ENCODE data around the gene MEPCE. TPM values are rescaled to one million over a fixed set of nuclear protein-coding genes. Genes with fewer than 3 reads are reported as not detected.
"Not testable (repeated sequence)": the region's sequence is repeated elsewhere in the genome, so short reads cannot be mapped to it uniquely, and the experiment has no call there.

Gene MEPCE
- total and polyA plus RNA-seq, 8 donors: 11.1 to 20.7 (median 16.2) TPM

DNA sequence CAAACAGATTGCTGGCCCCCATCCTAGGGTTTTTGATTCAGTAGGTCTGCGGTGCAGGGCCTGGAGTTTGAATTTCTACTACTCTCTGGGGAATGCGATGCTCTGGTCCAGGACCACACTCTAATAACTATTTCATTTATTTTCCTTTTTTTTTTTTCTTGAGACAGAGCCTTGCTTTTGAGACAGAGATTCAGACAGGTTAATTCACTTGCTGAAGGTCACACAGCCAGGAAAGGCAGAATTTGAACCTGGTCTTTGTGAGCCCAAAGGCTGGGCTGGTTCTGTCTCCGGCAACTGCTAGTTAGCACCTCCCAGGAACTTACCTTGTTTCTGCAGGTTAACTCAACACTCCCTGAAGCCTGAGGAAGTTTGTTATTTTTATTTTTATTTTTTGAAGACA is 22.9 kb downstream of the MEPCE start:
- intact Hi-C loops (cut with DNase I): no loop called here
- FAIRE-seq (no peak), ATAC-seq (no peak), DNase-seq (no peak)
- TF ChIP-seq, protein P1, sequence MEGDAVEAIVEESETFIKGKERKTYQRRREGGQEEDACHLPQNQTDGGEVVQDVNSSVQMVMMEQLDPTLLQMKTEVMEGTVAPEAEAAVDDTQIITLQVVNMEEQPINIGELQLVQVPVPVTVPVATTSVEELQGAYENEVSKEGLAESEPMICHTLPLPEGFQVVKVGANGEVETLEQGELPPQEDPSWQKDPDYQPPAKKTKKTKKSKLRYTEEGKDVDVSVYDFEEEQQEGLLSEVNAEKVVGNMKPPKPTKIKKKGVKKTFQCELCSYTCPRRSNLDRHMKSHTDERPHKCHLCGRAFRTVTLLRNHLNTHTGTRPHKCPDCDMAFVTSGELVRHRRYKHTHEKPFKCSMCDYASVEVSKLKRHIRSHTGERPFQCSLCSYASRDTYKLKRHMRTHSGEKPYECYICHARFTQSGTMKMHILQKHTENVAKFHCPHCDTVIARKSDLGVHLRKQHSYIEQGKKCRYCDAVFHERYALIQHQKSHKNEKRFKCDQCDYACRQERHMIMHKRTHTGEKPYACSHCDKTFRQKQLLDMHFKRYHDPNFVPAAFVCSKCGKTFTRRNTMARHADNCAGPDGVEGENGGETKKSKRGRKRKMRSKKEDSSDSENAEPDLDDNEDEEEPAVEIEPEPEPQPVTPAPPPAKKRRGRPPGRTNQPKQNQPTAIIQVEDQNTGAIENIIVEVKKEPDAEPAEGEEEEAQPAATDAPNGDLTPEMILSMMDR (IDR thresholded peaks at IDR 0.05): no peak
- H3K36me3 ChIP-seq: no peaks in the 10 kb centered on the region
- H3K27ac ChIP-seq: no peak overlapping the region
- H3K4me1 ChIP-seq: no peaks in the 10 kb centered on the region
- no peak overlapping the region for H3K4me3 ChIP-seq
- H3K9me3 ChIP-seq: no peaks in the 10 kb centered on the region
- H3K27me3 ChIP-seq: no peaks in the 10 kb centered on the region
- WGBS, 2 donors: 91 to 92% methylated on average over 3 of the region's 3 CpGs

- H3K27ac ChIP-seq; intact Hi-C loops (cut with DNase I); FAIRE-seq; H3K36me3 ChIP-seq; ATAC-seq; H3K9me3 ChIP-seq; H3K27me3 ChIP-seq; H3K4me3 ChIP-seq; DNase-seq; H3K4me1 ChIP-seq: not testable (repeated sequence)
- 87 to 92% methylated on average over 8 of the region's 8 CpGs for WGBS, 2 donors
These were observed 24.2 kb downstream of the MEPCE start for GRCh38 chr7:100453854-100454253.

- no peaks in the 10 kb centered on the region for H3K36me3 ChIP-seq
- DNase-seq (no peak), ATAC-seq (no peak), FAIRE-seq (no peak)
- intact Hi-C loops (cut with DNase I): no loop called here
- H3K27ac ChIP-seq: no peak overlapping the region
- TF ChIP-seq, protein P1 (IDR thresholded peaks at IDR 0.05): no peak
- H3K9me3 ChIP-seq: no peaks in the 10 kb centered on the region
- no peaks in the 10 kb centered on the region for H3K4me1 ChIP-seq
- WGBS, 2 donors: 76 to 80% methylated on average over 3 of the region's 3 CpGs
- no peak overlapping the region for H3K4me3 ChIP-seq
- no peaks in the 10 kb centered on the region for H3K27me3 ChIP-seq
These were observed 25.6 kb downstream of the MEPCE start for GRCh38 chr7:100455206-100455605.

GRCh38 chr7:100456562-100456961 is 26.9 kb downstream of the MEPCE start:
- FAIRE-seq: no peak
- no peak overlapping the region for H3K4me3 ChIP-seq

DNA sequence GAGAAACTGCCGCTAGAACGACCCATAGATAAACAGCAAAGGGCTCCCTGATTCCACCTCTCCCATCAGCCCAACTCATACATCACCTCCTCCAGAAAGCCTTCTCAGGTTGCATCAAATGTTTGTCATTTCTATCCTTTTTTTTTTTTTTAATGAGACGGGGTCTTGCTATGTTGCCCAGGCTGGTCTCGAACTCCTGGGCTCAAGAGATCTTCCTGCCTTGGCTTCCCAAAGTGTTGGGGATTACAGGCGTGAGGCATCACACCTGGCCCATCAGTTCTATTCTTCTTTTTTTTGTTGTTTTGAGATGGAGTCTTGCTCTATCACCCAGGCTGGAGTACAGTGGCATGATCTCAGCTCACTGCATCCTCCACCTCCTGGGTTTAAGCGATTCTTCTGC is 27.4 kb downstream of the MEPCE start:
- no peak for FAIRE-seq
- TF ChIP-seq, protein P1 (IDR thresholded peaks at IDR 0.05): no peak
- Histone ChIP-seq H3K4me3 (no peak overlapping the region), H3K36me3 (no peaks in the 10 kb centered on the region), H3K27ac (no peak overlapping the region), H3K27me3 (no peaks in the 10 kb centered on the region), H3K4me1 (no peaks in the 10 kb centered on the region), H3K9me3 (no peaks in the 10 kb centered on the region)
- 80 to 86% methylated on average over 6 of the region's 6 CpGs for WGBS, 2 donors
- intact Hi-C loops (cut with DNase I): no loop called here
- no peak for ATAC-seq
- DNase-seq: no peak

More at GRCh38 chr7:100456562-100456961, 26.9 kb downstream of the MEPCE start:
- no peaks in the 10 kb centered on the region for H3K27me3 ChIP-seq
- no peak overlapping the region for H3K27ac ChIP-seq
- H3K36me3 ChIP-seq: no peaks in the 10 kb centered on the region
- DNase-seq (no peak), ATAC-seq (no peak)
- intact Hi-C loops (cut with DNase I): no loop called here
- WGBS, 2 donors: 85 to 87% methylated on average over 14 of the region's 14 CpGs
- no peaks in the 10 kb centered on the region for H3K4me1 ChIP-seq
- H3K9me3 ChIP-seq: no peaks in the 10 kb centered on the region
- TF ChIP-seq, protein P1 (IDR thresholded peaks at IDR 0.05): no peak

Data from pancreas (tissue), 10 donors.